GM23338 (cell line): Measurements from ENCODE around the gene NR1I2. TPM values are rescaled to one million over a fixed set of nuclear protein-coding genes. Genes with fewer than 3 reads are reported as not detected.

ENCODE experiments used
- ATAC-seq: fragments of 200-7000 bp; cut with Tn5 transposase; 3 replicates; pipeline ENCODE4 v1.9.1; 2020
- DNase-seq: peaks from one replicate; pipeline ENCODE4 v3.0.0-alpha.2; 2015; ENCODE audit warnings: low spot score
- H2AFZ ChIP-seq: fragments of 200-600 bp; sonication (generic); 2 replicates; pipeline ENCODE4 v1.8.0; 2016; ENCODE audit warnings: antibody characterized with exemption, mild to moderate bottlenecking, moderate library complexity
- H3F3A ChIP-seq: fragments of 200-600 bp; sonication (generic); replicated peaks from 2 replicates; pipeline ENCODE4 v1.8.0; 2017; ENCODE audit warnings: antibody characterized with exemption, mixed run types, low read depth
- H3K27ac ChIP-seq: fragments of 200-600 bp; sonication (generic); 2 replicates; pipeline ENCODE4 v1.6.1; 2016; ENCODE audit warnings: low read depth
- H3K27me3 ChIP-seq: fragments of 200-600 bp; sonication (generic); 2 replicates; pipeline ENCODE4 v1.8.0; 2016; ENCODE audit warnings: mild to moderate bottlenecking, mixed run types, moderate library complexity; ENCODE audit not compliant: insufficient read depth
- H3K36me3 ChIP-seq: fragments of 200-600 bp; sonication (generic); 2 replicates; pipeline ENCODE4 v1.8.0; 2016; ENCODE audit warnings: mild to moderate bottlenecking; ENCODE audit not compliant: insufficient read depth
- H3K4me1 ChIP-seq: fragments of 200-600 bp; sonication (generic); 2 replicates; pipeline ENCODE4 v1.8.0; 2016; ENCODE audit warnings: mild to moderate bottlenecking, moderate library complexity; ENCODE audit not compliant: insufficient read depth
- H3K4me2 ChIP-seq: fragments of 200-600 bp; sonication (generic); 2 replicates; pipeline ENCODE4 v1.7.1; 2017; ENCODE audit warnings: mixed run types
- H3K4me3 ChIP-seq: fragments of 200-600 bp; sonication (generic); 2 replicates; pipeline ENCODE4 v1.6.1; 2016; ENCODE audit warnings: mixed run types
- H3K79me2 ChIP-seq: fragments of 200-600 bp; sonication (generic); replicated peaks from 2 replicates; pipeline ENCODE4 v1.8.0; 2017; ENCODE audit warnings: mild to moderate bottlenecking; ENCODE audit not compliant: insufficient read depth
- H3K9me2 ChIP-seq: fragments of 200-600 bp; sonication (generic); 2 replicates; pipeline ENCODE4 v1.8.0; 2017; ENCODE audit not compliant: insufficient read depth
- H4K20me1 ChIP-seq: fragments of 200-600 bp; sonication (generic); replicated peaks from 2 replicates; pipeline ENCODE4 v1.8.0; 2017; ENCODE audit warnings: mild to moderate bottlenecking; ENCODE audit not compliant: insufficient read depth
- H3K27ac Mint-ChIP-seq: 2 replicates; pipeline ENCODE4 v1.8.0; 2020; ENCODE audit warnings: inconsistent platforms, mild to moderate bottlenecking, moderate library complexity, mixed read lengths
- H3K27me3 Mint-ChIP-seq: 3 replicates; pipeline ENCODE4 v1.8.0; 2022; ENCODE audit warnings: low read depth, mild to moderate bottlenecking, moderate library complexity, mixed read lengths, inconsistent platforms; ENCODE audit not compliant: insufficient read depth, poor library complexity
- H3K36me3 Mint-ChIP-seq: 3 replicates; pipeline ENCODE4 v1.8.0; 2021; ENCODE audit warnings: low read depth, mild to moderate bottlenecking, inconsistent platforms, moderate library complexity, mixed read lengths
- H3K4me1 Mint-ChIP-seq: 3 replicates; pipeline ENCODE4 v1.8.0; 2020; ENCODE audit warnings: mild to moderate bottlenecking, inconsistent platforms, mixed read lengths
- H3K4me3 Mint-ChIP-seq: 3 replicates; pipeline ENCODE4 v1.8.0; 2021; ENCODE audit warnings: moderate library complexity, mild to moderate bottlenecking, inconsistent platforms, mixed read lengths
- H3K9me3 Mint-ChIP-seq: 3 replicates; pipeline ENCODE4 v1.8.0; 2020; ENCODE audit warnings: moderate library complexity, mild to moderate bottlenecking, inconsistent platforms, mixed read lengths
- CREB1 ChIP-seq: fragments of 250-450 bp; sonication (Bioruptor Pico); IDR thresholded peaks from 2 replicates; pipeline ENCODE4 v1.5.0; 2020; ENCODE audit warnings: low read depth, mild to moderate bottlenecking, moderate library complexity
- JUNB ChIP-seq: IDR thresholded peaks from one replicate; pipeline ENCODE4 v1.6.1; 2016; ENCODE audit warnings: antibody characterized with exemption; ENCODE audit not compliant: unreplicated experiment
- POLR2AphosphoS5 ChIP-seq: IDR thresholded peaks from 2 replicates; pipeline ENCODE4 v1.6.1; 2016; ENCODE audit warnings: antibody characterized with exemption, low read depth
- STAT1 ChIP-seq: IDR thresholded peaks from one replicate; pipeline ENCODE4 v1.6.1; 2016; ENCODE audit warnings: antibody characterized with exemption; ENCODE audit not compliant: unreplicated experiment
- ZNF331 ChIP-seq: fragments of 250-450 bp; sonication (Bioruptor Pico); IDR thresholded peaks from 2 replicates; pipeline ENCODE4 v1.5.0; 2020; ENCODE audit warnings: low read depth, mild to moderate bottlenecking, moderate library complexity
- polyA plus RNA-seq: library from polyadenylated mRNA; unstranded; fragments of >200 nt; fragmentation: Nextera tagmentation; extraction: Ambion mirVana; gene quantifications from 2 replicates; pipeline ENCODE4 v1.2.1, GENCODE V29; 2016
- total RNA-seq: library from RNA; depleted of rRNA; stranded (reverse); fragments of >200 nt; shearing (Covaris generic); gene quantifications from 2 replicates; pipeline ENCODE4 v1.2.3, GENCODE V29; 2014
- TF ChIP-seq, protein P1 (sequence below): fragments of 250-450 bp; sonication (Bioruptor Pico); IDR thresholded peaks from 2 replicates; pipeline ENCODE4 v1.5.0; 2020; ENCODE audit warnings: mild to moderate bottlenecking, moderate library complexity
- TF ChIP-seq, protein P2 (sequence below): IDR thresholded peaks from 2 replicates; pipeline ENCODE4 v1.6.1; 2016; ENCODE audit warnings: antibody characterized with exemption

NR1I2 gene
- total and polyA plus RNA-seq, 2 experiments from 2014 or later: 0.89 to 4.4 TPM

DNA sequence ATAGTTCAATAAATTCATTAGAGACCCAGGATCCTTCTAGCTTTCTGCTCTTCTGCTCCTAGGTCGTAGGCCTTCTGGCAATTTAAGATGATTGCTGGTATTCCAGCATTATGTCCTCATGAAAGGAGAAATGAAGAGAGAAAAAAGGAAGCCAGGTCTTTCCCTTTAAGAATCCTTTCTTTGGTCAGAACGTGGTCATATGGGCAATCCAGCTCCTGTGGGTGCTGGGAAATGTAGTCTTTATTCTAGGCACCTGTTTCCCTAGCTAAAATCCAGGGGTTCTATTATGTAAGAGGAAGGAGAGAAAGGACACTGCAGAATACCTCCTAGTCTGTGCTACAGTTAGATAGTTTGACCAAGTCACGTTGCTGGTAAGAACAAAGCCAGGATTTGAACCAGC is 35.5 kb upstream of the NR1I2 start (continued):
- TF ChIP-seq, protein P1, sequence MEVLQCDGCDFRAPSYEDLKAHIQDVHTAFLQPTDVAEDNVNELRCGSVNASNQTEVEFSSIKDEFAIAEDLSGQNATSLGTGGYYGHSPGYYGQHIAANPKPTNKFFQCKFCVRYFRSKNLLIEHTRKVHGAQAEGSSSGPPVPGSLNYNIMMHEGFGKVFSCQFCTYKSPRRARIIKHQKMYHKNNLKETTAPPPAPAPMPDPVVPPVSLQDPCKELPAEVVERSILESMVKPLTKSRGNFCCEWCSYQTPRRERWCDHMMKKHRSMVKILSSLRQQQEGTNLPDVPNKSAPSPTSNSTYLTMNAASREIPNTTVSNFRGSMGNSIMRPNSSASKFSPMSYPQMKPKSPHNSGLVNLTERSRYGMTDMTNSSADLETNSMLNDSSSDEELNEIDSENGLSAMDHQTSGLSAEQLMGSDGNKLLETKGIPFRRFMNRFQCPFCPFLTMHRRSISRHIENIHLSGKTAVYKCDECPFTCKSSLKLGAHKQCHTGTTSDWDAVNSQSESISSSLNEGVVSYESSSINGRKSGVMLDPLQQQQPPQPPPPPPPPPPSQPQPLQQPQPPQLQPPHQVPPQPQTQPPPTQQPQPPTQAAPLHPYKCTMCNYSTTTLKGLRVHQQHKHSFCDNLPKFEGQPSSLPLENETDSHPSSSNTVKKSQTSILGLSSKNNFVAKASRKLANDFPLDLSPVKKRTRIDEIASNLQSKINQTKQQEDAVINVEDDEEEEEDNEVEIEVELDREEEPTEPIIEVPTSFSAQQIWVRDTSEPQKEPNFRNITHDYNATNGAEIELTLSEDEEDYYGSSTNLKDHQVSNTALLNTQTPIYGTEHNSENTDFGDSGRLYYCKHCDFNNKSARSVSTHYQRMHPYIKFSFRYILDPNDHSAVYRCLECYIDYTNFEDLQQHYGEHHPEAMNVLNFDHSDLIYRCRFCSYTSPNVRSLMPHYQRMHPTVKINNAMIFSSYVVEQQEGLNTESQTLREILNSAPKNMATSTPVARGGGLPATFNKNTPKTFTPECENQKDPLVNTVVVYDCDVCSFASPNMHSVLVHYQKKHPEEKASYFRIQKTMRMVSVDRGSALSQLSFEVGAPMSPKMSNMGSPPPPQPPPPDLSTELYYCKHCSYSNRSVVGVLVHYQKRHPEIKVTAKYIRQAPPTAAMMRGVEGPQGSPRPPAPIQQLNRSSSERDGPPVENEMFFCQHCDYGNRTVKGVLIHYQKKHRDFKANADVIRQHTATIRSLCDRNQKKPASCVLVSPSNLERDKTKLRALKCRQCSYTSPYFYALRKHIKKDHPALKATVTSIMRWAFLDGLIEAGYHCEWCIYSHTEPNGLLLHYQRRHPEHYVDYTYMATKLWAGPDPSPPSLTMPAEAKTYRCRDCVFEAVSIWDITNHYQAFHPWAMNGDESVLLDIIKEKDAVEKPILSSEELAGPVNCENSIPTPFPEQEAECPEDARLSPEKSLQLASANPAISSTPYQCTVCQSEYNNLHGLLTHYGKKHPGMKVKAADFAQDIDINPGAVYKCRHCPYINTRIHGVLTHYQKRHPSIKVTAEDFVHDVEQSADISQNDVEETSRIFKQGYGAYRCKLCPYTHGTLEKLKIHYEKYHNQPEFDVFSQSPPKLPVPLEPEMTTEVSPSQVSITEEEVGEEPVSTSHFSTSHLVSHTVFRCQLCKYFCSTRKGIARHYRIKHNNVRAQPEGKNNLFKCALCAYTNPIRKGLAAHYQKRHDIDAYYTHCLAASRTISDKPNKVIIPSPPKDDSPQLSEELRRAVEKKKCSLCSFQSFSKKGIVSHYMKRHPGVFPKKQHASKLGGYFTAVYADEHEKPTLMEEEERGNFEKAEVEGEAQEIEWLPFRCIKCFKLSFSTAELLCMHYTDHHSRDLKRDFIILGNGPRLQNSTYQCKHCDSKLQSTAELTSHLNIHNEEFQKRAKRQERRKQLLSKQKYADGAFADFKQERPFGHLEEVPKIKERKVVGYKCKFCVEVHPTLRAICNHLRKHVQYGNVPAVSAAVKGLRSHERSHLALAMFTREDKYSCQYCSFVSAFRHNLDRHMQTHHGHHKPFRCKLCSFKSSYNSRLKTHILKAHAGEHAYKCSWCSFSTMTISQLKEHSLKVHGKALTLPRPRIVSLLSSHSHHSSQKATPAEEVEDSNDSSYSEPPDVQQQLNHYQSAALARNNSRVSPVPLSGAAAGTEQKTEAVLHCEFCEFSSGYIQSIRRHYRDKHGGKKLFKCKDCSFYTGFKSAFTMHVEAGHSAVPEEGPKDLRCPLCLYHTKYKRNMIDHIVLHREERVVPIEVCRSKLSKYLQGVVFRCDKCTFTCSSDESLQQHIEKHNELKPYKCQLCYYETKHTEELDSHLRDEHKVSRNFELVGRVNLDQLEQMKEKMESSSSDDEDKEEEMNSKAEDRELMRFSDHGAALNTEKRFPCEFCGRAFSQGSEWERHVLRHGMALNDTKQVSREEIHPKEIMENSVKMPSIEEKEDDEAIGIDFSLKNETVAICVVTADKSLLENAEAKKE (CRISPR knock-in tag): no peak
- TF ChIP-seq, protein P2, sequence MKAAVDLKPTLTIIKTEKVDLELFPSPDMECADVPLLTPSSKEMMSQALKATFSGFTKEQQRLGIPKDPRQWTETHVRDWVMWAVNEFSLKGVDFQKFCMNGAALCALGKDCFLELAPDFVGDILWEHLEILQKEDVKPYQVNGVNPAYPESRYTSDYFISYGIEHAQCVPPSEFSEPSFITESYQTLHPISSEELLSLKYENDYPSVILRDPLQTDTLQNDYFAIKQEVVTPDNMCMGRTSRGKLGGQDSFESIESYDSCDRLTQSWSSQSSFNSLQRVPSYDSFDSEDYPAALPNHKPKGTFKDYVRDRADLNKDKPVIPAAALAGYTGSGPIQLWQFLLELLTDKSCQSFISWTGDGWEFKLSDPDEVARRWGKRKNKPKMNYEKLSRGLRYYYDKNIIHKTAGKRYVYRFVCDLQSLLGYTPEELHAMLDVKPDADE: no peak

DNA sequence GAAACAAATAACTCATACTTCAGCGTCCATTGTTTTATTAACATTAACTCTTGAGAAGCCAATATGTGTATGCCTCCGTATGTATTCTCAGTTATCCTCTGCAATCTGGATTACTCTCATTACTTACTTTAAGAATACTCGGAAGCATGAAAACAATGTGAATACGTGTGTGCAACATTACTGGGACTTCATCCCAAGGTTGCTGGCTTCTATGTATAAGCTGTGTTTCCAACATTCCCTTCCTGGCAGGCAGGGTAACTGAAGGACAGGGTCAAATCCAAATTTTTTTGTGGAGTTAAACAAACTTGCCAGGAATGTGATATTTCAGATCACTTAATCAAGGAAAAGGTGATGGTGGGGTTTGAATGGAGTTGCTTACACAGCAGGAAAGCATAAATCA is 34.5 kb upstream of the NR1I2 start:
- Histone ChIP-seq H3K36me3 (no peaks in the 10 kb centered on the region), H3K79me2 (no peaks in the 10 kb centered on the region), H3F3A (no peaks in the 10 kb centered on the region), H2AFZ (no peak overlapping the region), H3K4me2 (no peak overlapping the region), H3K27me3 (no peaks in the 10 kb centered on the region), H3K9me2 (no peaks in the 10 kb centered on the region), H3K4me3 (no peak overlapping the region), H3K27ac (no peak overlapping the region), H3K4me1 (no peaks in the 10 kb centered on the region), H4K20me1 (no peaks in the 10 kb centered on the region)
- no peak for TF ChIP-seq STAT1
- TF ChIP-seq, protein P2: no peak
- TF ChIP-seq JUNB: no peak
- no peak for TF ChIP-seq CREB1
- TF ChIP-seq POLR2AphosphoS5: no peak
- TF ChIP-seq ZNF331 (CRISPR knock-in tag): no peak
- no peak for DNase-seq
- H3K27ac Mint-ChIP-seq: no peak overlapping the region
- H3K4me3 Mint-ChIP-seq: no peak overlapping the region
- H3K27me3 Mint-ChIP-seq: peaks cover 3% of the 10 kb centered on the region
- H3K36me3 Mint-ChIP-seq: no peaks in the 10 kb centered on the region
- no peaks in the 10 kb centered on the region; the same call in 2 of the 3 replicates for H3K4me1 Mint-ChIP-seq
- ATAC-seq: no peak
- no peaks in the 10 kb centered on the region for H3K9me3 Mint-ChIP-seq
